Left colon (tissue), 2 donors: ENCODE measurements around the gene NTNG2. TPM values are rescaled to one million over a fixed set of nuclear protein-coding genes. Genes with fewer than 3 reads are reported as not detected.

Experiments
- ATAC-seq: fragments of 200-7000 bp; cut with Tn5 transposase; one replicate; pipeline ENCODE4 v1.9.1; 2020; ENCODE audit warnings: mild to moderate bottlenecking, moderate library complexity
- DNase-seq, 2 donors: peaks; one replicate each; pipeline ENCODE4 v3.0.0-alpha.2; 2020
- intact Hi-C, 2 donors: fragments of 100-400 bp; cut with DNase I in 1 of 2; cut with micrococcal nuclease in 1 of 2; formaldehyde crosslinking; loops; one replicate each; pipeline versions ENCODE4 v1.11.2 to v1.14.0; 2022; cut with DNase I, micrococcal nuclease
- total RNA-seq, 2 donors: library from RNA; stranded (reverse); fragmentation: NEBNext Ultra II Directional; extraction: Animal tissue kit (Norgen Biotek cat#: 25700); gene quantifications; one replicate each; pipeline ENCODE4 v1.2.1, GENCODE V29; 2021
- donor health status: DM: no; HTN: no; CAD: no.
- donor health status: DM: yes; HTN: yes; CAD: no.

NTNG2 gene
- total RNA-seq, 2 donors from 2014 or later, result 0.75 to 1.1 TPM

- DNase-seq, result no peak
- intact Hi-C loops, result no loop called here
- no peak for ATAC-seq
Measured at GRCh38 chr9:132144708-132145365, 17.0 kb upstream of the NTNG2 start.

GRCh38 chr9:132146039-132146438 lies 15.8 kb upstream of the NTNG2 start:
- intact Hi-C loops, result no loop called here
- DNase-seq (no peak), ATAC-seq (no peak)

- no peak for ATAC-seq
Measured at GRCh38 chr9:132146575-132146974, 15.3 kb upstream of the NTNG2 start.

GRCh38 chr9:132147331-132147730 lies 14.5 kb upstream of the NTNG2 start:
- intact Hi-C loops, result no loop called here
- no peak for DNase-seq
- ATAC-seq, result no peak

More at GRCh38 chr9:132146575-132146974, 15.3 kb upstream of the NTNG2 start:
- intact Hi-C loops, result no loop called here
- no peak for DNase-seq

GRCh38 chr9:132147839-132148238 lies 14.0 kb upstream of the NTNG2 start:
- intact Hi-C loops, result no loop called here
- DNase-seq (no peak), ATAC-seq (no peak)

- ATAC-seq, result no peak
- intact Hi-C loops, result no loop called here
Measured at GRCh38 chr9:132150256-132150655, 11.6 kb upstream of the NTNG2 start.

GRCh38 chr9:132151118-132151517 lies 10.7 kb upstream of the NTNG2 start:
- ATAC-seq (no peak), DNase-seq (no peak)
- intact Hi-C loops, result no loop called here

More at GRCh38 chr9:132150256-132150655, 11.6 kb upstream of the NTNG2 start:
- DNase-seq, result no peak

- ATAC-seq, result no peak
- intact Hi-C loops, result no loop called here
- DNase-seq, result no peak
Measured at GRCh38 chr9:132152231-132152630, 9.6 kb upstream of the NTNG2 start.

GRCh38 chr9:132154863-132155567 lies 6.8 kb upstream of the NTNG2 start:
- intact Hi-C loops, result no loop called here
- DNase-seq (no peak), ATAC-seq (no peak)

GRCh38 chr9:132155568-132155895 lies 6.3 kb upstream of the NTNG2 start:
- DNase-seq (no peak), ATAC-seq (no peak)
- intact Hi-C loops, result no loop called here

GRCh38 chr9:132156262-132156661 lies 5.6 kb upstream of the NTNG2 start:
- intact Hi-C loops, result no loop called here
- no peak for ATAC-seq

GRCh38 chr9:132157347-132158116 lies 4.3 kb upstream of the NTNG2 start:
- intact Hi-C loops, result no loop called here
- no peak for DNase-seq
- no peak for ATAC-seq

More at GRCh38 chr9:132156262-132156661, 5.6 kb upstream of the NTNG2 start:
- no peak for DNase-seq

- peak; percentile 28 to 35 for DNase-seq
- no peak for ATAC-seq
- intact Hi-C loops, result no loop called here
Measured at GRCh38 chr9:132160802-132161742, 786 bp upstream of the NTNG2 start.

- intact Hi-C loops, result no loop called here
- no peak for DNase-seq
- no peak for ATAC-seq
Measured at GRCh38 chr9:132162764-132163456, 1.1 kb downstream of the NTNG2 start.

GRCh38 chr9:132163457-132163875 lies 1.6 kb downstream of the NTNG2 start:
- intact Hi-C loops, result no loop called here
- ATAC-seq (no peak), DNase-seq (no peak)

GRCh38 chr9:132163876-132164603 lies 2.2 kb downstream of the NTNG2 start:
- intact Hi-C loops, result no loop called here
- ATAC-seq (no peak), DNase-seq (no peak)

GRCh38 chr9:132164604-132165362 lies 2.9 kb downstream of the NTNG2 start:
- intact Hi-C loops, result no loop called here
- ATAC-seq, result no peak
- DNase-seq, result no peak
